GM18507 (cell line): ENCODE results near the gene EFNB3.

ENCODE experiments used
- DNase-seq: peaks from one replicate; pipeline ENCODE4 v3.0.0; 2011; ENCODE audit warnings: low read depth; ENCODE audit not compliant: insufficient read length; ENCODE audit errors: extremely low spot score
- FAIRE-seq: peaks from 2 replicates; lab custom pipeline; 2011; peaks lifted over from hg19 to GRCh38; lab: Jason Lieb, UNC

EFNB3 gene

DNA sequence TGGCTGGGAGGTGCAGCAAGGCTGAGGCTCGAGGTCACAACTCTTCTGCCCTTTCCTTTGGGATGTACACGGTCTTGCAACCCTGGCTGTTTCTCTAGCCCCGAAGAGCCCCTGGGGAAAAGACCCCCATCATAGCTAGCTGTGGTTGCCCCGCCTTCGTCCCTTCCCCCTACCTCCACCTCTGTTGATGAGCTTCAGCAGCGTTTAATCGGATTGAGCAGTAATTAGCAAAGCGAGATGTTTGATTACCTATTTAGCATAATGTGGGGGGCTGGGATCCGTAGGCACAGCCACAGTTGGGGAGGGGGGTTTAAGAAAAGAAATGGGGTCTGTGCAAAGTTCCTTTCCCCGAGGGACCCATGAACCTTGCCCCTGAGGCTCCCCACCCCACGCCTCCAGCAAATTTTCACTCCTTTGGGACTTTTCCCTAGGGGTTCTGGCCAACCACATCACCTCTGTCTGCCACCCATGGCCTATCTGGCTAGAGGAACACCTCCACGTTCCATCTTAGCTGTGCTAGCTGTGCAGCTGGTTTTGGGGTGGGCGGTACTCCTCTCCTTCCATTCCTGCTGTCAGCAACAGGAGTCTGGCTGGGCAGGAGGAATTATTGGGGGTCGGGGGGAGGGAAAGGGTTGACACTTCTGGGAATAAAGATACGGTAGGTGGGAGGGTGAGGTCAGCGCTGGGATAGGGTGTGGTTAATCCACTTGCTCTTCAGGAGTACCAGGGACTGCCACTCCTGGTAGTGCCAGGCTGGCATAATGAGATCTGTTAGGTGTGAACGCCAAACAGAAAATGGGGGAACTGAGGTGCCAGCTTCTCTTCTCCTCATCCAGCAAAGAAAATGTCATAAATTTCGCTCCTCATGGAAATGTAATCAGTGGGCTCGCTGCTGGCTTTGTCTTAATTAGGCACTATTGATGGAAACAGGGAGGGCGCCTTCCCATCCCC, 11.2 kb downstream of the EFNB3 start:
- no peak for FAIRE-seq
- no peak for DNase-seq

DNA sequence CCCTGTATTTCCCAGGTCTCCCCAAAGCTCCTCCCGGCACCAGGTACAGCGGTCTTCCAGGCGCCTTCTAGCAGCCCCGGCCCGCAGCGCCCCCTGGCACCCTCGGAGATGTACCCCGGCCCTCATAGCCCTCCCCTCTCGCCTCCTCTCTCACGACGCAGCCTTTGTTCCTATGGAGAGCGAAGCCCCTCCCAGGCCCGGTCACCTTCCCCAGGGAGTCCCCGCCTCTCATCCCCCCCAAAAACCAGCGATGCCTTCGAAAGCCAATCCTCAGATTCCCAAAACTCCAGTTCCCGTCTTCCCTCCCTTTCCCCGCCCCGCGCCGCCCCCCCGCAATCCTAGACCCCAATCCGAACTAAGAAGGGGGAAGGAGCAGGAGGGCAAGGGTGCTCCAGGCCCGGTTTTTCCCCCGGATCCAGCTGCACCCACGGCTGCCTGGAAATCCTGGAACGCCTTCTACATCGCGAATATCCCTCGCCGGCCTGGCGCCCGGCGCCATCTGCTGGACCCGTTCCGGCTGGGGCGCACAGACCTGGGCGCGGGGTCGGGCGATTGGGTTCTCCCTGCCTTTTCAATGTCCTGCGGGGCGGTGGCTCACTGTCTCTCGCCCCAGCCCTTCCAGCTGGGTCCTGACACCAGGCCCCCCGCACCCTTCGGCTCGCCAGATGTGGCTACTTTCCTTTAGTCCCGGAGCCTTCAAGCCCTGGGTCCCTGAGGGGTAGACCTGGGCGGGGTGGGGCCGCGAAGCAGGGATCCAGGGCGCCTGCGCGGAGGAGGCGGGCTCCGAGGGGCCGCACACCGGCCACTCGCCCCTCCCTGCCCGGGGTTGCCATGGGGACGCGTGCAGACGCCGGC, 12.1 kb downstream of the EFNB3 start, which contains the start of gene DNAH2:
TSS of gene DNAH2 (plus strand) at position 844 of the 855 bp plus-strand sequence. CDS start 1,991 bp downstream, outside the sequence.
- peak; percentile 38 for DNase-seq
- no peak for FAIRE-seq

DNA sequence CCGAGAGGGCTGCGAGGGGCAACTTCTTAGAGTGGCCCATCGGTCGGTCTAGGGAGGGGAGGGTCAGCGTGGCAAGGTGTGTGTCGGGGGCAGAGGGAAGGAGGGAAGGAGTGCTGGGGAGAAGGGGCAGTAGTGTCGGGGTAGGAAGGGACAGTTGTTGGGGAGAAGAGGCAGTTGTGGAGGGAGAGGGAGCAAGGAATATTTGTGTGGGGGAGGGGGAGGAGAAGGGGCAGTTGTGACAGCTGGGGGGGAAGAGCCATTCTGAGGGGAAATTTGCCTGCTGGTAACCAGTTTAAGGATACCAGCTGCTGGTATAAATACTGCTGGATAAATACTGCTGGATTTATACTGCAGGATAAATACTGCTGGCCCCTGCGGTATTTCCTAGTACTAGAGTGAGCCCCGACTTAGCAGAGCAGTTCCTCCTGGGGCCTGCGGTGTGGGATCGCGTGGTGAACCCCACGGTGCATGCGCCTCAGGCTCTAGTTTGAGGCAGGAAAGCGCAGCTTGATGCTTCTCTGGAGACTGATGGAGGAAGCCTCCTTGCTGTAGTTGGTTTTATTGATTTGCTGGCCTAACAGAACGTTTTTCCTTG, 12.9 kb downstream of the EFNB3 start:
- FAIRE-seq (no peak), DNase-seq (no peak)

DNA sequence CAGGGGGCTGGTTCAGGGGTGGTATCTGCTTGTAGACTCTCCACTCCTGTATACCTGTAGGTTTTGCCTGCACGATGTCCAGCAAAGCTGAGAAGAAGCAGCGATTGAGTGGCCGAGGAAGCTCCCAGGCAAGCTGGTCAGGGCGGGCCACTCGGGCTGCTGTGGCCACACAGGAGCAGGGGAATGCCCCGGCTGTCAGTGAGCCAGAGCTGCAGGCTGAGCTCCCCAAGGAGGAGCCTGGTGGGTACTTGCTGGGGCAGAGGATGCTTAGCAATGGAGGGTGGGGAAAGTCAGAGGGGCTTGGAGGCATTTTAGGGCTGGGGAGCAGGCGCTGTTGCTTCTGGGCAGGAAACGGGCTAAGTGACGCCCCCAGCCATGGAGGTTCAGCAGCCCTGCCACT, 14.7 kb downstream of the EFNB3 start:
- FAIRE-seq (no peak), DNase-seq (no peak)

DNA sequence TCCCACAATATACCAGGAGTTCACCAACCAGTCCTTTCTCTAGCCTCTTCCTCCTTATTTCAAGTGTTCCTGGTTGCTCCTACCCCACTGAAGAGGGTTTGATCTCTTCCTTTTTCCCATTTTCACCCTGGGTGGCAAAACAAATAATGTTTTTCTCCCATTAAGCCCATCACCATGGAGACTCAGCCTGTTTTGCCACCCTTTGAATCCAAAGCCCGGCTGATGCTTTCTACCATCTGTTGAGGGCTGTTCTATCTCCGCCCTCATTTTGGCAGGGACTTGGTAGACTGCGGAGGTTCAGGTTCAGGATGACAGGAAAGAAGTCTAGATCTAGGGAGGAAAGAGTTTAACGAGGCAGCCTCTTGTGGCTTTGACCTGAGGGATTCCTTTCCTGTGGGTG, 15.1 kb downstream of the EFNB3 start:
- DNase-seq (no peak), FAIRE-seq (no peak)

DNA sequence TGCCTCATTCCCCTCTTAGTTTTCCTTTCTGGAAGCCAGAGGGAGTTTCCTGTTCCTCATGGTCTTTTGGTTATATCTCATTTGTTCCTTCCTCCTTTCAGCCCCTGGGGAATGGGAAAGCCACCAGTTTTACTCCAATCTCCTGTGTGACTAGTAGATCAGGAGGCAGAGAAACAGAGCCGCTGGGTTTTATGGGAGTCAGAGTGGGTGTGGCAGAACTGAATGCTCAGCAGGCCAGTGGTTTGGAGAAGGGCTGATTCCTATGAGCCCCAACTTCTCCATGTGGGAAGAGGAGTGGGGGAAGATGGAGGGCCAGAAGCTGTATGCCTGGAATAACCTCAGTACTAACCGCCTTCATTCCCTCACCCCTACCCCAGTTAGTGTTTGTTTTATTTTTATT, 16.6 kb downstream of the EFNB3 start:
- FAIRE-seq (no peak), DNase-seq (no peak)

DNA sequence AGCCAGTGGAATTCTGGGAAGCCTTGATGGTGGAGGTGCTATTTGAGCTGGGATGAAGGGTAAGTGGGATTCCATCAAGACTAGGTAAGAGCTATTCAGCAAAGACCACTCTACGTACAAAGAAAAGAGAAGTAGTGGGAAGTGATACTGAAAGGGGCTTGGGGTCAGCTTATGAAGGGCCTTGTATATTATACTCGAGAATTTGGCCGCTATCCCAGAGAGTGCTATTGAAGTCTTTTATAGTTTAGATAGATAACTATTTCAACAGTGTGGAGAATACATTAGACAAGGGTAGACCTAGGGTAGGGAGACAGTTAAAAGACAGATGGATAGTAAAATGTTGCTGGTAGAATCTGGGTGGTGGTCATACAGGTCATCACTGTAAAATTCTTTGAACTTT, 22.9 kb downstream of the EFNB3 start:
- no peak for FAIRE-seq
- no peak for DNase-seq

DNA sequence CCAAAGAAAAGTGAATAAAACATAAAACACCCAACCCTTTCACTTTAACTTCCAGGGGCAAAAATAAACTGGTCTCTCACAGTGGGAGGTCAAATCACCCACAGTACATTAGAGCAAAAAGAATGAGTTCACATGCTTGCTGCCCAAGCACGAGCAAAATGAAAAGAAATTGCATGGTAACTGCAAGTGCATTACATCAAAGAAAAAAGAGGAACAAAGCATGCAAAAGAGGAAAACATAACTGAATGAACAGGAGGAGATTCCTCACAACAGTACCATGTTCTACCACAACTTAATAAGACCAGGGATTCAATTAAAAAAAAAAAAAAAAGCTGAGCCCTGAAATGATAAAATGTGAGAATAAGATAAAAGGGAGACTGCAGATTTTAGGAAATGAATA, 24.8 kb downstream of the EFNB3 start:
- no peak for FAIRE-seq

DNA sequence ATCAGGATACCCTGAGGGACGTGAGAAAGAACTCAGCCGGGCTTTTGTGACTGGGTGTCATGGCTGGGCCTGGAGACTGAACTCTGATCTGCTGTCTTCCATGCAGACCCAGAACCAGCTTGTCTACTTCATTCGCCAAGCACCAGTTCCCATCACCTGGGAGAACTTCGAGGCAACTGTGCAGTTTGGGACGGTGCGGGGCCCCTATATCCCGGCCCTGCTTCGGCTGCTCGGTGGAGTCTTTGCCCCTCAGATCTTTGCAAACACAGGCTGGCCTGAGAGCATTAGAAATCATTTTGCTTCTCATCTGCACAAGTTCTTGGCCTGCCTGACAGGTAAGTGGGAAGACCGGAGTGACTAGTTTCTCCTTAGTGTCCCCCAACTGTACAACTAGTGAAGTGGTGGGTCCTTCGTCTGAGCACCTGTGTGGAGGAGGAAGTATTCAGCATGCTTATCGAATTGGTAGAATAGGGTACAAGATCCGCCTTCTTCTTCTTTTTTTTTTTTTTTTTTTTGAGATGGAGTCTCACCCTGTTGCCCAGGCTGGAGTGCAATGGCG, 28.1 kb downstream of the EFNB3 start:
- FAIRE-seq = no peak

More for the DNA sequence above, 24.8 kb downstream of the EFNB3 start:
- no peak for DNase-seq

DNA sequence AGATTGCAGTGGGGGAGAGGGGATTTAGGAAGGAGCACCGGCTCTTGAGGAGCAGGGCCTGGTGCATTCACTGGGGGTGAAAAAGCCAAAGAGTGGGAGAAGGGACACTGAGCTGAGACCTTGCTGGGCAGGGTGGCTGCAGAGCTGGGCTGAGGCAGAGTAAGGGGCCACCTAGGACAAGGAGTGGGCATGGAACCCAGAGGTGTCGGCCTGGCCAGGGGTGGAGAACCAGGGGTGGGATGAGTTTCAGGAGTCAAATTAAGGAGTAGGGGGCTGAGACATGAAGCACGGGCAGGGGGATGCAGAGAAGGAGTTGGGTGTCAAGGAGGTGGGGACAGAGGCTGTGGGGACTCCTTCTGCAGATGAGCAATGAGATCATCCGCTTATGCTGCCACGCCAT, 32.6 kb downstream of the EFNB3 start:
- DNase-seq = no peak
- no peak for FAIRE-seq

More for the DNA sequence above, 28.1 kb downstream of the EFNB3 start:
- DNase-seq = no peak

DNA sequence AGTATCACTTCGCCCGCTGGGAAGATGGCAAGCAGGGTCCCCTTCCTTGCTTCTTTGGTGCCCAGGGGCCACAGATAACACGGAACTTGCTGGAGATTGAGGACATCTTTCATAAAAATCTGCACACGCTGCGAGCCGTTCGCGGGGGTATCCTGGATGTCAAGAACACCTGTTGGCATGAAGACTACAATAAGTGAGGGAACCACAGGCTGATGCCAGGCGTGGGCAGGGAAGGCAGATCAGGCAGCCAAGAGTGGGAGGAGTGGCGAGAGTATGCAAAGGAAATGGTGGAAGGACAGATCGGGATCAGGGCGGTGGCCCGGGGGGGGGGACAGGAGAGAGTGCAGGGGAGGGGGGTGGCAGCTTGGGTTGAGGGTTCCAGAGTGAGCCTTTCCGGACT, 34.7 kb downstream of the EFNB3 start:
- FAIRE-seq (no peak), DNase-seq (no peak)

DNA sequence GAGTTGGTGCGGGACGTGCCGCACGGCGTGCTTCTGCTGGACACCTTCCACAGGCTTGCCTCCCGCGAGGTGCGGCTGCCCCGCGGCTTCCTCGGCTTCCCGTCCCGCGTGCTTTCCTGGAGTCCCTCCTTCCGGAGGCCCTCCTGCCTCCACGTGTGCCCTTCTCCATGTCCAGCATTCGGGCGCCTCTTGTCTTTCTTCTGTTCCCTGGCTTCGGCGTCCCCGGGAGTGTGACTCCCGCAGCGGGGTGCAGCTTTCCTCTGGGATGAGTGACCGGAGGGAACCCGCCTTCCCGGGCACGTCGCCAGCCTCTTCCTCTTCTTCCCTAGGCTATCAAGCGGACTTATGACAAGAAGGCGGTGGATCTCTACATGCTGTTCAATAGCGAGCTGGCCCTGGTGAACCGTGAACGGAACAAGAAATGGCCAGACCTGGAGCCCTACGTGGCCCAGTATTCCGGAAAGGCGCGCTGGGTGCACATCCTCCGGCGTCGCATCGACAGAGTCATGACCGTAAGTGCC, 35.5 kb downstream of the EFNB3 start:
- DNase-seq (no peak), FAIRE-seq (no peak)

DNA sequence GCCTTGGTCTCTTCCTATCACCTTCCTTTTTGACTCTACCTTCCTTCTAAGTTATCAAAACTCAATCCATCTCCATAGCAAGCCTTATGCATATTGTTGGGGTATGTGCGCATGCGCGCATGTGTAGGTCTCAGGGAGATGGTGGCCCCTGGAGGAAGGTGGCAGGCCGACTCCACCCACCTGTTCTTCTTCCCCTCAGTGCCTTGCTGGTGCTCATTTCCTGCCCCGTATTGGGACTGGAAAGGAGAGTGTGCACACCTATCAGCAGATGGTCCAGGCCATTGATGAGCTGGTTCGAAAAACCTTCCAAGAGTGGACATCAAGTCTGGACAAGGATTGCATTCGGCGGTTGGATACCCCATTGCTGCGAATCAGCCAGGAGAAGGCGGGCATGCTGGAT, 37.7 kb downstream of the EFNB3 start:
- DNase-seq = no peak
- no peak for FAIRE-seq

DNA sequence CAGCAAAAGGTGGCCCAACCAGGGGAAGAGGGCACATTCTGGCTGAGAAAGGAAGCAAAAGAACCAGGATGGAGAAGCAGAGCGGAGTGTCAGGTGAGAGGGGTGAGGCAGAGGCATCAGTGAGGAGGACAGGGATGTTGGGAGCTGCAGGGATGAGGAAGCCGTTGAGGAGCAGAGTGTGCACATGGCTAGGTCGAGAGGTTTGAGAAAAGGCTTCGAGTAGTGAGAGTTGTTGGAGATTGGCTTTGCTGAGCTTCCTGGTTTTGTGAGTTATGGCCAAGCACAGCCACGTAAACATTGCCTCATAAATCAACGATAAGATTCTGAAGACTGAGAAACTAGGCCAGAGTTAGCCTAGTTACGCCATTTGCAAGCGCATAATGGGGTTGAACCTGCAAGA, 39.4 kb downstream of the EFNB3 start:
- DNase-seq (no peak), FAIRE-seq (no peak)

DNA sequence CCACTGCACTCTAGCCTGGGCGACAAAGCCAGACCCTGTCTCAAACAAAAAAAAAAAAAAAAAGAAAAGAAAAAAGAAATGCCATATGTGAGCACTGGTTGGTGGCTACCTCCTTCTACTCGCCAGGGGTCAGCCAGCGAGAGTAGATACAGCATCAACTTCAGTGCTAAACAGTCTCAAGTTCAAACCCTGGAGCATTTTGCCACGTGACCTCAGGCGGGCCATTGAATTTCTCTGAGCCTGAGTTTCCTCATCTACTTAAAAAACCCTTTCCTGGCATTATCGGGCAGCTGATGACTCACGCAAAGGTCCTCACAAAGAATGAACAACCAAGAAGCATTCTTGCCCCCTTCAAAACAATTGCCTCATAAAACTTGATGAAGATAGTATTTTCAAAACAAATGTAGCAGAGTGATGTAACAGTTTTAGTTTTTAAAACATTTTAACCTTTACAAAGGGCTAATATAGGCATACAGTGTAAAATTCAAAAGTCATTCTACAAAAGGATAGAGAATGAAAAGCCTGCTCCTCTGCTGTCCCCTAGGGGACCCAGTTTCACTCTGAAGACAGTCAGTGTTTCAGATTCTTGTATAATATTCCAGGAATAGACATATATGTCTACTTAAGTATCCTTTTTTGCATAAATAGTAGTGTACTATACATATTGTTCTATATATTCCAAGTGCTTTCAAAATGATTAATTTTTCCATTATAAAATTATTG, 40.9 kb downstream of the EFNB3 start:
- DNase-seq (no peak), FAIRE-seq (no peak)

DNA sequence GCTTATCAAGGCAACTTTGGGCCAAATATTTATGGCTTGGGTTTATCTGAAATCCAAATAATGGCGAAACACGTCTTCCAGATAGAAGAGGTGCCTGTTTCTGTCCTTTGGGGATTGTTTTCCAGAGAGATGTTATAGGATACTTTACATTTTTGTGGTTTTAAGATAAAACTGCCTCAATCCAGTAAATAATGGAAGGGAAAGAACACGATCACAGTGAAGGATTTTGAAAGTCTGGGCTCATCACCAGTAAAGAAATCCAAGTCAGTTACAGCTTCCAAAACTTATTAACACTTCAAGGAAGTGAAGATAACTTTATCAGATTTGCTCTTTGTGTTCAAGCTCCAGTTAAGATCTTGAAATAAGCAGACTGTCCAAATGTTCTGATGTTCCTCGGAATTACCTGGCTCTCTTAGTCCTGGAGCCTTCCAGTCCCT, 42.7 kb downstream of the EFNB3 start:
- DNase-seq = no peak
- no peak for FAIRE-seq

DNA sequence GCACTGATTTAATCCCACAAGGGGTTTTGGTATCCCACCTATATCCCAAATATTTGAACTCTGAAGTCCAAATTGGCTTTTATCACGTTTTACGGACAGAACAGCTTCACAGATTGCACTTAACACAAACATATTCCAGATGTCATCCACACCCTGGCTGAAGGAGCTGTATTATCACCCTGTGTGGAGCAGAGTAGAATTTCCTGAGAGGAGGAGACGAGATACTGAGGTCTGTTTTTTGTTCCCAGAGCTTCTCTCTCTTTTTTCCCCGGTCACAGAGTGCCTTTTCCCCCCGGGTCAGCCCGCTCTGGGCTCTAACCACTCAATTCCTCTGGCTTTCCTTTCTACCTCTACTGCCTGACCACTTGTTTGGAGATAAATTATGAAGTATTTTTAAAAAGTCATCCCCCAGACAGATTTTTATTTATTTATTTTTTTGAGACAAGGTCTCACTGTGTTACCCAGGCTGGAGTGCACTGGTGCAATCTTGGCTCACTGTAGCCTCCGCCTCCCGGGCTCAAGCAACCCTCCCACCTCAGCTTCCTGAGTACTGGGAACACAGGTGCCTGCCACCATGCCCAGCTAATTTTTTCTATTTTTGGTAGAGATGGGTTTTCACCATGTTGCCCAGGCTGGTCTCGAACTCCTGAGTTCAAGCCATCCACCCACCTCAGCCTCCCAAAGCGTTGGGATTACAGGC, 43.2 kb downstream of the EFNB3 start:
- no peak for DNase-seq
- no peak for FAIRE-seq

DNA sequence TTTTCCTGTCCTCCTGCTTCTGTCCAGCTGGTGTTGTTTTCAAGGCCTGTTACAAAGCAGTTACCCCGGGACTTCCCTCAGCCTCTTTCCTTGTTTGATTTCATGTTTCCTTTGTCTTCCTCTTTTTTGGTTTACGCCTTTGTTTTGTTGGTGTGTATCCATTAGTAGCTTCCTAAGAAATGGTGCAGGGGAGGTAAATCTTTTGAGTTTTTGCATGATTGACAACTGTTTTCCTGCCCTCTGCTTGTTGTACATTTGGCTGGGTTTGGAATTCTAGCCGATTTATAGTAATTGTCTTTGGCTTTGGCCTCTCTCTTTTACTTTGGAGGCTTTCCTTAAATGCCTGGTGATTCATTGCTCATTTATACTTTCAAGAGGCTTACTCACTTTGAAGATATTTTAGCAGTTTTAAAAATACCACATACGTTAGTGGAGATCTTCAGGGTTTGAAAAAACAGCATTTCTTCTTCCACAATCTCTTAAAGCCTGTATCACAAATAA, 45.4 kb downstream of the EFNB3 start:
- DNase-seq (no peak), FAIRE-seq (no peak)
